Psoas muscle (tissue), 8 donors: ENCODE data around the gene FBXL7. TPM values are rescaled to one million over a fixed set of nuclear protein-coding genes. Genes with fewer than 3 reads are reported as not detected.
"Not testable (repeated sequence)": the region's sequence is repeated elsewhere in the genome, so short reads cannot be mapped to it uniquely, and the experiment has no call there.

Experiments
- ATAC-seq, 4 donors: fragments of 200-7000 bp; cut with Tn5 transposase; one replicate each; pipeline ENCODE4 v1.9.1; 2020; ENCODE audit warnings: moderate library complexity in 3 of 4, mild to moderate bottlenecking in 2 of 4
- DNase-seq, 2 donors: peaks; one replicate each; pipeline ENCODE4 v3.0.0-alpha.2; 2020
- H3K27ac ChIP-seq: fragments of 200-600 bp; one replicate; pipeline ENCODE4 v1.8.0; 2022
- H3K27me3 ChIP-seq, 3 donors: fragments of 200-600 bp in 1 of 3; one replicate each; pipeline versions ENCODE4 v1.6.1 to v1.8.0; 2013 to 2022; ENCODE audit warnings: low read length in 2 of 3, mild to moderate bottlenecking in 2 of 3, moderate library complexity in 1 of 3; ENCODE audit not compliant: insufficient read depth in 3 of 3
- H3K36me3 ChIP-seq, 2 donors: fragments of 200-600 bp in 1 of 2; one replicate each; pipeline versions ENCODE4 v1.6.1 to v1.8.0; 2013 to 2022; ENCODE audit warnings: low read depth in 1 of 2, mild to moderate bottlenecking in 1 of 2, moderate library complexity in 1 of 2; ENCODE audit not compliant: insufficient read depth in 1 of 2
- H3K4me1 ChIP-seq: fragments of 200-600 bp; one replicate; pipeline ENCODE4 v1.8.0; 2022
- H3K4me3 ChIP-seq: fragments of 200-600 bp; one replicate; pipeline ENCODE4 v1.8.0; 2022; ENCODE audit warnings: mild to moderate bottlenecking
- H3K9me3 ChIP-seq: fragments of 200-600 bp; one replicate; pipeline ENCODE4 v1.8.0; 2022
- CTCF ChIP-seq: fragments of 200-600 bp; IDR thresholded peaks from one replicate; pipeline ENCODE4 v1.8.0; 2022; ENCODE audit warnings: antibody characterized with exemption
- WGBS, 3 donors: extraction: QIAGEN DNeasy Blood & Tissue Kit; methylation state at CpG; one replicate each; pipeline versions ENCODE4 v1.1.6 to v1.1.7; 2013; 5-methylcytosine and 5-hydroxymethylcytosine counted together
- intact Hi-C, 2 donors: fragments of 100-400 bp; cut with DNase I; formaldehyde crosslinking; loops; one replicate each; pipeline versions ENCODE4 v1.11.0 to v1.14.2; 2022
- polyA plus RNA-seq, 3 donors: library from polyadenylated mRNA; stranded (reverse); fragments of 200-250 nt; gene quantifications; one replicate each; pipeline ENCODE4 v1.2.3, GENCODE V29; 2013
- total RNA-seq, 4 donors: library from RNA; stranded (reverse); fragmentation: NEBNext Ultra II Directional in 2 of 4; extraction: Animal tissue kit (Norgen Biotek cat#: 25700) in 2 of 4; gene quantifications; one replicate each; pipeline versions ENCODE4 v1.2.1 to v1.2.4, GENCODE V29; 2021 to 2023
- donor health status: healthy with polysubstance abuse.
- donor health status: DM: no; HTN: no; CAD: no; lungs with moderate emphysema.
- donor health status: Bipolar disorder and iron deficiency.
- donor health status: healthy.
- donor health status: DM: yes; HTN: yes; CAD: no.
- donor health status: DM: no; HTN: no; CAD: no.
- donor health status: DM: no; HTN: no; CAD: no.
- donor health status: DM: yes; HTN: yes; CAD: no.

The FBXL7 gene
- total and polyA plus RNA-seq, 7 donors, result 1.6 to 7.5 (median 2.6) TPM

GRCh38 chr5:15858326-15858725 lies 358.3 kb downstream of the FBXL7 start:
- Histone ChIP-seq H3K4me3 (no peak overlapping the region), H3K4me1 (no peaks in the 10 kb centered on the region), H3K27me3 (no peaks in the 10 kb centered on the region), H3K36me3 (no peaks in the 10 kb centered on the region), H3K27ac (no peak overlapping the region), H3K9me3 (no peaks in the 10 kb centered on the region)
- DNase-seq (no peak), ATAC-seq (no peak)
- TF ChIP-seq CTCF, result no peak
- WGBS, 3 donors, result 33 to 56% (median 42%) methylated on average over 1 of the region's 1 CpG
- intact Hi-C loops, result no loop called here

- Histone ChIP-seq H3K27ac (no peak overlapping the region), H3K9me3 (no peaks in the 10 kb centered on the region), H3K4me3 (no peak overlapping the region), H3K4me1 (no peaks in the 10 kb centered on the region), H3K27me3 (no peaks in the 10 kb centered on the region), H3K36me3 (no peaks in the 10 kb centered on the region)
- DNase-seq, result no peak
- ATAC-seq, result no peak
- TF ChIP-seq CTCF, result no peak
- intact Hi-C loops, result no loop called here
- 77 to 78% (median 78%) methylated on average over 4 of the region's 4 CpGs for WGBS, 3 donors
Measured at GRCh38 chr5:15864536-15865215, 364.7 kb downstream of the FBXL7 start.

DNA sequence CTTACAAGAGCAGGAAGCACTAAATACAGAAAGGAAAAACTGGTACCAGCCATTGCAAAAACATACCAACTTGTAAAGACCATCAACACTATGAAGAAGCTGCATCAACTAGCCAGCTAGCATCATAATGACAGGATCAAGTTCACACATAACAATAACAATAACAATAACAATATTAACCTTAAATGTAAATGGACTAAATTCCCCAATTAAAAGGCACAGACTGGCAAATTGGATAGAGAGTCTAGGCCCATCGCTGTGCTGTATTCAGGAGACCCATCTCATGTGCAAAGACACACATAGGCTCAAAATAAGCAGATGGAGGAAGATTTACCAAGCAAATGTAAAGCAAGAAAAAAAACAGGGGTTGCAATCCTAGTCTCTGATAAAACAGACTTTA lies 372.3 kb downstream of the FBXL7 start:
- DNase-seq, H3K27me3 ChIP-seq, ATAC-seq, H3K27ac ChIP-seq, H3K4me3 ChIP-seq, intact Hi-C loops, H3K4me1 ChIP-seq, H3K9me3 ChIP-seq, H3K36me3 ChIP-seq: not testable (repeated sequence)
- WGBS, 3 donors, result 93 to 100% (median 95%) methylated on average over 1 of the region's 1 CpG

GRCh38 chr5:15877914-15878313 lies 377.9 kb downstream of the FBXL7 start:
- no peak overlapping the region for H3K27ac ChIP-seq
- no peaks in the 10 kb centered on the region for H3K9me3 ChIP-seq
- WGBS, 3 donors, result 78 to 83% (median 80%) methylated on average over 5 of the region's 5 CpGs

GRCh38 chr5:15880201-15880600 lies 380.2 kb downstream of the FBXL7 start:
- no peak for ATAC-seq
- WGBS, 3 donors, result 55 to 67% (median 62%) methylated on average over 3 of the region's 3 CpGs

More at GRCh38 chr5:15877914-15878313, 377.9 kb downstream of the FBXL7 start:
- ATAC-seq (no peak), DNase-seq (no peak)
- H3K4me1 ChIP-seq, result no peaks in the 10 kb centered on the region
- no peaks in the 10 kb centered on the region for H3K27me3 ChIP-seq
- intact Hi-C loops, result no loop called here
- H3K4me3 ChIP-seq, result no peak overlapping the region
- no peaks in the 10 kb centered on the region for H3K36me3 ChIP-seq
- TF ChIP-seq CTCF, result no peak

More at GRCh38 chr5:15880201-15880600, 380.2 kb downstream of the FBXL7 start:
- Histone ChIP-seq H3K4me3 (no peak overlapping the region), H3K4me1 (no peaks in the 10 kb centered on the region), H3K27me3 (no peaks in the 10 kb centered on the region), H3K27ac (no peak overlapping the region), H3K36me3 (no peaks in the 10 kb centered on the region), H3K9me3 (no peaks in the 10 kb centered on the region)
- no peak for TF ChIP-seq CTCF
- no peak for DNase-seq
- intact Hi-C loops, result no loop called here
